Natural killer cell treated with Interleukin-12 subunit alpha and Interleukin-12 subunit beta and Interleukin-15 and Interleukin-18, amount 100 ng/mL, for 72 hours (primary cell): ENCODE results near the gene PAM. TPM values are rescaled to one million over a fixed set of nuclear protein-coding genes. Genes with fewer than 3 reads are reported as not detected.

Source experiments
- ATAC-seq, 2 donors: fragments of 150-1000 bp; cut with Tn5 transposase in 1 of 2; sonication (Bioruptor Pico), chemical (Tn5 transposase) in 1 of 2; 2 replicates each; pipeline ENCODE4 v1.10.0; 2021
- DNase-seq: peaks from one replicate; pipeline ENCODE4 v3.0.0; 2022; ENCODE audit warnings: low spot score
- H3K27ac Mint-ChIP-seq, 2 donors: 1 replicate in 1 of 2; 2 replicates in 1 of 2; pipeline ENCODE4 v1.8.0; 2022; ENCODE audit warnings: mixed read lengths in 2 of 2, mild to moderate bottlenecking in 1 of 2, moderate library complexity in 1 of 2
- H3K27me3 Mint-ChIP-seq, 2 donors: 1 replicate in 1 of 2; 2 replicates in 1 of 2; pipeline ENCODE4 v1.8.0; 2022; ENCODE audit warnings: mixed read lengths in 2 of 2
- H3K36me3 Mint-ChIP-seq: one replicate; pipeline ENCODE4 v1.8.0; 2022; ENCODE audit warnings: mixed read lengths
- H3K4me1 Mint-ChIP-seq, 2 donors: 1 replicate in 1 of 2; 2 replicates in 1 of 2; pipeline ENCODE4 v1.8.0; 2022; ENCODE audit warnings: low read depth in 2 of 2, mixed read lengths in 2 of 2, mild to moderate bottlenecking in 1 of 2
- H3K4me3 Mint-ChIP-seq: one replicate; pipeline ENCODE4 v1.8.0; 2022; ENCODE audit warnings: mixed read lengths
- H3K9me3 Mint-ChIP-seq: 2 replicates; pipeline ENCODE4 v1.8.0; 2022; ENCODE audit warnings: mixed read lengths
- total RNA-seq, 2 donors: library from RNA; stranded (reverse); gene quantifications; one replicate each; pipeline ENCODE4 v1.2.3, GENCODE V29; 2022

PAM gene
- total RNA-seq, 2 donors from 2014 or later = 86.3 to 124 TPM

DNA sequence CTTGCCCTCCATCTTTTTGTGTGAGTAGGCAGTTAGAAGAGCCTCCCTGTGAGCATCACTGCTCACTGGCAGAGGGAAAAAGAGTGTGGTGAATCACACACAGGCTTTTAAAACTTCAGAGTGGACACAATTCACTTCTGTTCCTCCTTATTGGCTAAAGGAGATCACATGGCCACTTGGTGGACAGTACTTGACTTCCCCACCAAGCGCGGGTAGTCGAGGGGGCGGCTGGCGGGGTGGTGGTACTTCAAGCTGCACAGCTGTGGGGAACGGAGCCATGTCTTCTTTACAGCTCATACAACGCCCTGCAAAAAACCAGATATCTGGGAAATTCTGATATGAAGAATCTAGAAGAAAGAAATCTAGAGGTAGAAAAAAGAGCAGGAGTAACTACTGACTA, 95.4 kb downstream of the PAM start:
- Mint-ChIP-seq H3K27ac (peak overlapping the region; percentile 45 to 89), H3K27me3 (no peaks in the 10 kb centered on the region), H3K36me3 (peaks cover 10% of the 10 kb centered on the region), H3K9me3 (peaks cover 4% of the 10 kb centered on the region), H3K4me3 (no peak overlapping the region), H3K4me1 (peaks cover 38 to 49% of the 10 kb centered on the region in 2 donors)
- no peak for ATAC-seq
- no peak for DNase-seq

DNA sequence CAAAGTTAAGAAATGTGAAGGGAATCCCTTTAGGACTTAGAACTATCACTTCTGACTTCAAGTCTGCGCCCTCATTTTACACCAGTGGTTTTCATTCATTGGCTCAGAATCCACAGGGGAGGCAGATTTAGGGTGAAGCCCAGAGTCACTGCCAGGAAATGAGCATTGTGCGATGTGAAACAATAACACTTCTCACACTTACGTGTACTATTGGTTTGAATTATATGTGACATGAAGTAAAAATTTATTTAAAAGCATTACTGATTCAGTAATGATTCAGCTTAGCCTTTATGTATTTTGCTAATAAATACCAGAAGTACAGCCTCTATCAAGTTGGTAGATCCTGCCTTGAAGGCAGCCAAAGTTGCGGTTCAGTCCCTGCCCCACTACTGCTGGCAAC, 98.6 kb downstream of the PAM start:
- Mint-ChIP-seq H3K9me3 (peaks cover under 1% of the 10 kb centered on the region), H3K36me3 (peaks cover 2% of the 10 kb centered on the region), H3K4me1 (peaks cover 54 to 56% of the 10 kb centered on the region in 2 donors), H3K4me3 (peak overlapping the region; percentile 71), H3K27ac (peak overlapping the region; percentile 94 to 99), H3K27me3 (no peaks in the 10 kb centered on the region)
- ATAC-seq (peak; percentile 95 to 96), DNase-seq (peak; percentile 87)

DNA sequence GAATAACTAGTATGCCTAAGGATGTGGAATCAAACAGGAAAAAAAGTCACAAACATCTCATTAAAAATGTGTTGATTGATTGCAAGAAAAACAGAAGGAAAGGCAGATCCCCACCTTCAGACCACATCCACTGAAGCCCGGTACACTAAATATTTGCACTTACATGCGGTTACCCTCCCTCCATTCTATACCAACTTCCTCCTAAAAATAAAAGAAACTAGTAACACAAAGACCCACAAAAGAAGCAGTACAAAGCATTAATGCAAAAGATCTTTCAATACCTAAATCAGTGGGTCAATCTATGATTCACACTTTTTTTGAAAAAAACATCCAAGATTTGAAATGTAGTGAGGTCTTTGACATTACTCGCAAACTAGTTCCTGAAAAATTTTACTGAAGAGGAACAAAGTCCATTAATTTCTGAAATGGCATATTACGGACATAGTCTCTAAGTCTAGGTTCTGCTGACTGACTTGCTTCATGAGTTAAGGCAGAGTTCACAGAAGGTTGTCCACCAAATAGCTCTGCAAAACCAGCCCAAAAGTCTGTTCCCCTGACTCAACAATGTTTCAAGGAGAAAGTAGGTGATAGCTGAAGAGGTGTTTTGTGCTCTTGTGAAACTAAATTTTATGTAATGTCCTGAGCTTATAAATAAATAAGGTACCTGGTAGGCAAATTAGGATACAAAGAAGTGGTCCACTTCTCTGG, 100.7 kb downstream of the PAM start:
- ATAC-seq (peak in 1 of 2 donors; percentile 49), DNase-seq (no peak)
- Mint-ChIP-seq H3K4me1 (peaks cover 60 to 67% of the 10 kb centered on the region in 2 donors), H3K27me3 (no peaks in the 10 kb centered on the region), H3K9me3 (peaks cover 4% of the 10 kb centered on the region), H3K4me3 (peak overlapping the region; percentile 78), H3K27ac (peak overlapping the region; percentile 94 to 99), H3K36me3 (no peaks in the 10 kb centered on the region)

DNA sequence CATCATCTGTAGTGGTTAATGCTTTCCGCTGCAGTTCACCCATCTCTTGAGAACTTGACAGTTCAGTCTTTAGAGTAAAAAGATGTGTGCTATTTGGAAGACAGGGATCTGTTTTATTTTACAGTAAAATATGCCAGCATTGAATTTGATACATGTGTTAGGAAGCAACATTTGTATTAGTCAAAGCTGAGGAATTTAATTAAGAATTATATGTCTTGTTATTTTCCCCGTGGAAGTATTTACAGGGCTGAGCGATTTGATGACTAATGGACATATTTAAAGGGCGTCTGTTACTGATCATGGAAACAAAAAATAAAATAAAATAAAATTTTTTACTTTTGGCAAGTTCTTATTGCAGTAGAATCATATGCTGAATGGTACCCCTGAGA, 101.3 kb downstream of the PAM start:
- no peaks in the 10 kb centered on the region for H3K36me3 Mint-ChIP-seq
- no peaks in the 10 kb centered on the region for H3K27me3 Mint-ChIP-seq
- H3K4me1 Mint-ChIP-seq = peaks cover 65 to 72% of the 10 kb centered on the region in 2 donors
- H3K27ac Mint-ChIP-seq = peak overlapping the region; percentile 94 to 99
- ATAC-seq = no peak
- DNase-seq = no peak
- peak overlapping the region; percentile 78 for H3K4me3 Mint-ChIP-seq
- H3K9me3 Mint-ChIP-seq = peaks cover 4% of the 10 kb centered on the region

DNA sequence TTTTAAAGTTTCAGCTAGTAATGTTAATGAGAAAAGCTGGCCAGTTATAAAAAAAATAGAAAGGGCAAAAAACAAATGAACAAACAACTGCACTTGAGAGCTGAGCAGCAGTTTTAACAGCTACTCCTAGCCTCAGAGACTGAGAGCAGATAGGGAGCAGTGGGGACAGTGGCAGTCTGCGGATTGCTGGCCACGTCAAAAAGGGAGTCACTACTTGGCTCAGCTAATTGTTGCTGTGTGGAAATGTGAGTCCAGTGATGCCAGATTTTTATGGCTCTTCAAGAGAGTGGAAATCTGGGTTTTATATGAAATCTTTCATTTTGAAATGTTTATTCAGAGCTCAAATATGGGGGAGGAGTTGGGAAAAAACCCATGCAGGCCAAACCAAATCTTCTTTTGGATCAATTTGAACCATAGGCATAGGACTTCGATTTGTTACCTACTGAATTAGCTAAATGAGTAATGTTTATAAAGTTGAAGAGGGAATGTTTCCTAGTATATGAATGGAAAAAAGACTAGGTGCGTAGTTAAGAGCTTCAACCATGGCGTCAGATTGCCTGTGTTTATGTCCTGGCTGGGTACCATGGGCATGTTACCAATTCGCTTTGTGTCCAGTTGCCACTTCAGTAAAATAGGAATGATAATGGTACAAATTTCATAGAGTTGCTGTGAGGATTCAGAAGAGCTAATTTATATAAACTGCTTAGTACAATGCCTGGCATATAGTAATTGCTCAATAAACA, 102.1 kb downstream of the PAM start:
- H3K4me1 Mint-ChIP-seq = peaks cover 66 to 73% of the 10 kb centered on the region in 2 donors
- H3K27ac Mint-ChIP-seq = peak overlapping the region; percentile 94 to 99
- no peaks in the 10 kb centered on the region for H3K27me3 Mint-ChIP-seq
- ATAC-seq (no peak), DNase-seq (no peak)
- H3K36me3 Mint-ChIP-seq = no peaks in the 10 kb centered on the region
- peaks cover 4% of the 10 kb centered on the region for H3K9me3 Mint-ChIP-seq
- H3K4me3 Mint-ChIP-seq = peak overlapping the region; percentile 28

DNA sequence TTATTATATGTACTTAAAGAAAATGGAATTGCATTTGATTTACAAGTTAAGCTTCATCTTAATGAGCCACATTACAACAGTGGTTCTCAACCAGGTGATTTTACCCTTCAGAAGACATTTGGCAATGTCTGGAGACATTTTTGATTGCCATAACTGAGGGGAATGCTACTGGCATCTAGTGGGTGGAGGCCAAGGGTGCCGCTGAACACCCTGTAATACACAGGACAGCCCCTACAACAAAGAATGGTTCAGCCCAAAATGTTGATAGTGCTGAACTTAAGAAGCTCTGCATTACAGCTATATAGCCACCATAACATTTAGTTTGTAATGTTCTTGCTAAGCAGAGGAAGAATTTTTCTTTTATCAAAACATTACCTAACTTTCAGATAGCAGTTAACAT, 103.1 kb downstream of the PAM start:
- Mint-ChIP-seq H3K27me3 (no peaks in the 10 kb centered on the region), H3K4me3 (no peak overlapping the region), H3K9me3 (peaks cover 4% of the 10 kb centered on the region), H3K36me3 (no peaks in the 10 kb centered on the region), H3K27ac (peak overlapping the region; percentile 76 to 99), H3K4me1 (peaks cover 63 to 68% of the 10 kb centered on the region in 2 donors)
- DNase-seq (no peak), ATAC-seq (no peak)

DNA sequence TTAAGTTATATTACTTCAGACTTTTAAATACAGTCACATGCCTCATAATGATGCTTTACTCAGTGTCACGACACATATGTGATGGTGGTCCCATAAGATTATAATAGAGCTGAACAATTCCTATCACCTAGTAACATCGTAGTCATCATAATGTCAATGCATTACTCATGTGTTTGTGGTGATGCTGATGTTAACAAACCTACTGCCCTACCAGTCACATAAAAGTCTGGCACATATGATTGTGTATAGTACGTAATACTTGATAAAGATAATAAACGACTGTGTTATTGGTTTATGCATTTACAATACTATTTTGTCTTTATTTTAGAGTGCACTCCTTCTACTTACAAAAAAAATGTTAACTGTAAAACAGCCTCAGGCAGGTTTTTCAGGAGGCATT, 103.7 kb downstream of the PAM start:
- Mint-ChIP-seq H3K9me3 (peaks cover 4% of the 10 kb centered on the region), H3K27me3 (no peaks in the 10 kb centered on the region), H3K36me3 (no peaks in the 10 kb centered on the region), H3K4me3 (peak overlapping the region; percentile 34), H3K27ac (peak overlapping the region; percentile 76 to 99), H3K4me1 (peaks cover 59 to 62% of the 10 kb centered on the region in 2 donors)
- ATAC-seq (peak; percentile 72 to 85), DNase-seq (no peak)

DNA sequence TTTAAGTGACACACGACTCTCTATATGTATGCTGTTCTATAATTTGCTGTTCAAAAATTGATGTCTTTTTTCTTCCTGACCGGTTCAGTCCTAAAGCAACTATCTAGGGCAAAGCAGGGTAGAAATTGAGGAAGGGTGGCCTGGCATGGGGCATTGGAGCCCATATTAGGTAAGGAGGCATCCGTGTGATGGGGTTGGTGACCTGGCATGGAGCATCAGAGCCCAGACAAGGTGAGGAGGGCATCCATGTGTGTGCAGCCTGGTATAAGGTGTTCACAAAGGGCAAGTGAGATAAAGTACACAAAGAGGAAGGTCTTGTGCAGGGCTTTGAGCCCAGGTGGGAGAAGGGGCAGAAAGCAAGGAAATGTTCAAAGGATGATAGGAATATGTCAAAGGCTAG, 104.9 kb downstream of the PAM start:
- DNase-seq (no peak), ATAC-seq (no peak)
- Mint-ChIP-seq H3K4me3 (no peak overlapping the region), H3K27ac (peak overlapping the region; percentile 63), H3K4me1 (peaks cover 51 to 57% of the 10 kb centered on the region in 2 donors), H3K27me3 (no peaks in the 10 kb centered on the region), H3K36me3 (no peaks in the 10 kb centered on the region), H3K9me3 (peaks cover 4% of the 10 kb centered on the region)

DNA sequence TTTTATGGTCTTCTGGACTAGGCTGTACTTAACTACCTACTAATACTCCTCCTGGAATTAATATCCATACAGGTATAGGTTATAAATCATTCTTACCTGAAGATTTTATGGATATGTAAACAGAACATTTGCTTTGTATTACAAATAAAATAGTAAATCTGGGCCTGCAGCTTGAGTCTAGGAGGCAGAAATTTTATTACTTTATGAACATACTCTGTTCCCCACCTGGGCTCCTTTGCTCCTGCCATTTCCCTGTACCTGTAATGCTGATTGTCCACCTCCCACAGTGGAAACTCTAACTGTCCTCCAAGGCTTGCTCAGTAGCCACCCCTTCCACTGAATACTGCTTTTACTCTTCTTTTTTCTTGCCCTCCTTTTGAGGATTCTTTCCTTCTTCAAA, 108.0 kb downstream of the PAM start:
- H3K27ac Mint-ChIP-seq = peak overlapping the region in 1 of 2 donors; percentile 71
- peaks cover 4% of the 10 kb centered on the region for H3K9me3 Mint-ChIP-seq
- DNase-seq = no peak
- ATAC-seq = no peak
- H3K27me3 Mint-ChIP-seq = no peaks in the 10 kb centered on the region
- H3K4me3 Mint-ChIP-seq = no peak overlapping the region
- no peaks in the 10 kb centered on the region for H3K36me3 Mint-ChIP-seq
- peaks cover 36 to 38% of the 10 kb centered on the region in 2 donors for H3K4me1 Mint-ChIP-seq

DNA sequence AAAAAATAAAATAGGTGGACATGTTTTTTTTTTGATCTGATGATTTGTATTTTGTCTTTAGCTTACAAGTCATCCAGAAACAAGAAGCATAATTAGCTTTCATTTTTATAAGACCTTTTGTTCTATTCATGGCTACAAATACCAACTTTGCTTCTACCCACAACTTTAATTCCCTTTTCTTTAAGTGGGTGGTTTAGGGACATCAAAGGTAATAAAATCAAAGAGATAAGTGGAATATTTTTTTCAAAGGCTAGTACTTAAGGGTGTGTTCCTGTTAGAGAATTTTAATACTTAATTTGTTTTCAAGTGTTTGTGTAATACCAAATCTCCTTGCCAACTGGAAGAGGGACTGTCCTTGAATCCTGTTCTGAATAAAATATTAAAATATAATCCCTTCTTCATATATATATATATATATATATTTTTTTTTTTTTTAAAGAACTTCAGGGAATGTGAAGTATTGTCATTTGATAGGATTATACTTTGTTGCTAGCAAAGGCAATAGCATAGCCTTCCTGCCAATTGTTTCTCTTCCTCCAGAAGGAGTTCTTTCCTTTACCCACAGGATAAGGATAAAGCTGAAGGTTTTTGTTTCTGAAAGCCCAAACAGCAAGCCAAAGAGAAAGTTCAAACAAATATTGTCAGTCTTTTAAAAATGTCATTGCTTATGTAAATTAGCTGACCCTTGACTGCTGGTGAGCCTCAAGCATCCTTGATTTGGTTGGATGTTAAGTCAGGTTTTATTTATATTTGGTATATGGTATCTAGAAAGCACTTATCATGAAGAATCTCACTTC, 108.9 kb downstream of the PAM start:
- Mint-ChIP-seq H3K27ac (peak overlapping the region; percentile 87 to 92), H3K4me1 (peaks cover 30 to 34% of the 10 kb centered on the region in 2 donors), H3K4me3 (no peak overlapping the region), H3K36me3 (peaks cover 1% of the 10 kb centered on the region), H3K9me3 (peaks cover 4% of the 10 kb centered on the region), H3K27me3 (no peaks in the 10 kb centered on the region)
- DNase-seq (no peak), ATAC-seq (no peak)

DNA sequence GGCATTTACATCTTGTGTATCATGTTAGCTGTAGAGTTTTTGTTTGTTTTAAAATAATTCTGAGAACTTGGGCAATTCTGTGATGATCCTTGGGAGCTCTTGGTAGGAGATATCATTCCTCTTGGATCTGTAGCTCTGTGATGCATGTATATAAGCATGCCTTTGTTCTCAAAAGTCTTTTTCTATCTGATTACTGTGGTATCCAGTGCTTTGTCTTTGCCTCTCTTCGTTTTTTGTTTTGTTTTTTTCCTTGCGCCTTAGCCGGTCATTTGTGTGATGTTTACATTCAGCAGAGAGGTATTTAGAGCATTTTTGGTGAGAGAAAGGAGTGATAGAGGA, 110.0 kb downstream of the PAM start:
- no peak for ATAC-seq
- peaks cover 12% of the 10 kb centered on the region for H3K36me3 Mint-ChIP-seq
- peak overlapping the region; percentile 87 to 92 for H3K27ac Mint-ChIP-seq
- H3K9me3 Mint-ChIP-seq = peaks cover 7% of the 10 kb centered on the region
- no peak for DNase-seq
- peaks cover 31 to 38% of the 10 kb centered on the region in 2 donors for H3K4me1 Mint-ChIP-seq
- H3K4me3 Mint-ChIP-seq = peak overlapping the region; percentile 94
- no peaks in the 10 kb centered on the region for H3K27me3 Mint-ChIP-seq

DNA sequence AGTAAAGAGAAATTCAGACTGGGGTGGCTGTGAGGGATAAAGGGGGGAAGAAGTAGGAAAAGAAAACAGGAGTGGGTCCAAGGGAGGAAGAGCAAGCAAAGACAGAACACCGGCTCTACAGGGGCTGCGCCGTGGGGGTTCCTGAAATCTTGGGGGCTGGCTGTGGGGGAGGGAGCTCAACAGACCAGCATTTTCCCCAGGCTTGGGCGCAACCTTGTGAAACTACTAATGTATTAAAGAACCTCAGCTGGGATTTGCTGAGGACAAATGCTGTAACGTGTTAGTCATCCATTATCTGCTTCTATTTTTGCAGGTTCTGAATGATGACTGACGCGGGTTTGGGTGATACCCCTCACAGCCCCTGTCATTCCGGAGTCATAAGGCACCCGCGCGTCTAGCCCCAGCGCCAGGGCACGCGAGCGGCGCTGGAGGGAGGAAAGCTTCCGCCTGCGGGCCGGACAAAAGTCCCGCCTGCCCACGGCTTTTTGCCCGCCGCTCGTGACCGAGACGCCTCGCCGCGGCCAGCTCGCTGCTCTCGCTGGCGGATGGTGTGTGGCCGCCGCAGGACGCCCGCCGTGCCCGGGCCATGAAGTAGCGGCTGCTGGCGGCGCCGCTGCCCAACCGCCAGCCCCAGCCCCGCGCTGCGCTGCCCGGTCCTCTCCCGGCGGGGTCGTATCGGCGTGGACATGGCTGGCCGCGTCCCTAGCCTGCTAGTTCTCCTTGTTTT, 110.6 kb downstream of the PAM start:
- DNase-seq = peak; percentile 89
- peak overlapping the region; percentile 87 to 92 for H3K27ac Mint-ChIP-seq
- H3K9me3 Mint-ChIP-seq = peaks cover 6% of the 10 kb centered on the region
- H3K36me3 Mint-ChIP-seq = peaks cover 12% of the 10 kb centered on the region
- H3K4me3 Mint-ChIP-seq = peak overlapping the region; percentile 94
- H3K4me1 Mint-ChIP-seq = peaks cover 29 to 37% of the 10 kb centered on the region in 2 donors
- ATAC-seq = peak; percentile 95 to 97
- no peaks in the 10 kb centered on the region for H3K27me3 Mint-ChIP-seq

DNA sequence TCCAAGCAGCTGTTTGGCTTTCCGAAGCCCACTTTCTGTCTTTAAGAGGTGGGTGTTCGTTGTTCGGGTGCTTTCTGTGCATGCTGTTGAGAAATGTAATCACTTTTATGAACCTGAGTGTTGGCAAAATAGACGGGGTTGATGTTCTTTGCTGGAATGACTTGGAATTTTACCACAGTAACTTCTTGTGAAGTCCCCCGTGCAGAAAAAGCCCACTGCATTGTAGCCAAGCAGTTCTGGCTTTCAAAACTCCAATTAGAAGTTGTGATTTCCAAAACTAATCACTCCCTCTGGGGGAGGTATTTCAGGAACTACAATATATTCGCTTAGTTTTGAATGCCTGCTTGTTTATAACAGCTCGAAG, 111.1 kb downstream of the PAM start:
- peak overlapping the region; percentile 94 for H3K4me3 Mint-ChIP-seq
- H3K4me1 Mint-ChIP-seq = peaks cover 24 to 31% of the 10 kb centered on the region in 2 donors
- no peaks in the 10 kb centered on the region for H3K27me3 Mint-ChIP-seq
- H3K27ac Mint-ChIP-seq = peak overlapping the region; percentile 87 to 92
- no peak for DNase-seq
- peaks cover 12% of the 10 kb centered on the region for H3K36me3 Mint-ChIP-seq
- ATAC-seq = no peak
- H3K9me3 Mint-ChIP-seq = peaks cover 6% of the 10 kb centered on the region
